Smooth muscle cell of bladder (primary cell): ENCODE measurements around the gene ACACA. TPM values are rescaled to one million over a fixed set of nuclear protein-coding genes. Genes with fewer than 3 reads are reported as not detected.

Experiments used
- total RNA-seq: library from RNA; depleted of rRNA; stranded (reverse); fragments of >200 nt; gene quantifications from 2 replicates; pipeline ENCODE4 v1.2.3, GENCODE V29; 2014

ACACA gene
- total RNA-seq: 42.1 and 45.9 TPM in 2 replicates

DNA sequence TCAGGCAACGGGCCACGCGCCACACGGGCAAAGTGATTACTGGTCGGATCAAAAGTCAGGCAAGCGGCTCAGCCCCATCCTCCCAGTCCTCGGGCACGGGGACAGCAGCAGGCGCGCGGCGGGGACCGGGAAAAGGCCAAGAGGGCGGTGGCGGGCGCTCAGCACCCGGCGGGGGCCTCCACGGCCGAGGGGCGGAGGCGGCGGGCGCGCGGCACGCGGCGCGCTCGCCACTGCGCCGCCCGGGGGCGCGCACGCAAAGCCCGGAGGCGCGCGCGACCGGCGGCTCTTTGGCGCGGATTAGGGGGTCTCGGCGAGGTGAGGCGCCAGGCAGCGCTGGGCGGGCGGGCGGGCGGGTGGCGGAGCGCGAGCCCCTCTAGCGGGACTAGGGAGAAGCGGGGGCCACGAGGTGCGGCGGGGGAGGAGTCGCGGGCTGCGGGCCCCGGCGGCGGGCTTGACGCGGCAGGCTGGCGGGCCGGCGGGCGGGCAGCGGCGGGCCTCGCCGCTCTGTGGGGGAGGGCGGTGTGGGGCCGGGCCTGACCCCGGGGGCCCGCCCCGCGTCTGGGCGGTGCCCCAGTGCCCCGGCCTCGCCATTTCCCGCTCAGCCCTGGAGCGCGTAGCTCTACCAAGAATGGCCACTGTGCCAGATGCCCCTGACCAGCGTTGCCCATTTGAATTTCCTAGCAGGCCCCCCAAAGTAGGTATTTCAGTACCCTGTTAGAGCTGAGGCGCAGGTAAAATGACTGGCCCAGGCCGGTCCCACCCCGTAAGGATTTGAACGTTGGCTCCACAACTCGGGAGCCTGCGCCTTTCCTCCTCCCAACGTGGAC is at the start of gene ACACA, which contains the start of gene TADA2A:
TSS of gene ACACA (minus strand) at position 202 of the 827 bp plus-strand sequence. CDS start 537 bp downstream, outside the sequence.
TSS of gene TADA2A (plus strand) at position 252 of the 827 bp plus-strand sequence. CDS start 4,480 bp downstream, outside the sequence.

DNA sequence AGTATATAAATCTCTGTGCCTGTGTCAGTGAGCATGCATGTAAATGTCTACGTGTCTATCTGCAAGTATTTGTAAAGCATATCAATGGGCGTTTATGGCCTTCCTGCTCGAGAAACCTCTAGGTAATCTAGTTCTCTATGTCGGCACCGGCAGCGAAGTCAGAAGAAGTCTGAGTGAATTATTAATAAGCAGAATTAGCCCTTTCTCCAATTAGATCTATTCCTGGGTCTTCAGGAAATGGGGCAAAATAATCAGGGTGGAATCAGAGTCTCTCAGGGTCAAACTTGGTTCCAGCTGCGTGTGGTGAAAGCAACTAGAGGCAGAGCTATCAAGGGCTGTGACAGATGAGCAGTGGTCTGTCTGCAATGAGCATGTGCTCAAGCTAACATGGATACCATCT is 30.9 kb downstream of the ACACA start, which contains the start of gene C17orf78:
TSS of gene C17orf78 (plus strand) at position 280 of the 400 bp plus-strand sequence. CDS start at position 388, 108 bp downstream.

Other genes starting within 250 kb of the ACACA start
- not detected in 2 replicates for gene C17orf78, start 30.9 kb downstream of the ACACA start, total RNA-seq
- gene TADA2A, start 50 bp upstream of the ACACA start, total RNA-seq: 16.8 and 18.7 TPM in 2 replicates
- 42.6 and 46.8 TPM in 2 replicates for gene DUSP14, start 83.1 kb upstream of the ACACA start, total RNA-seq
- 9.1 and 11.1 TPM in 2 replicates for gene SYNRG, start 202.6 kb upstream of the ACACA start, total RNA-seq
- 12.7 and 17.4 TPM in 2 replicates for gene DDX52, start 236.6 kb upstream of the ACACA start, total RNA-seq